Stomach (tissue), 9 donors: ENCODE data around the gene TACC3. TPM values are rescaled to one million over a fixed set of nuclear protein-coding genes. Genes with fewer than 3 reads are reported as not detected.

Source experiments
- DNase-seq, 2 donors: peaks; one replicate each; pipeline versions ENCODE4 v3.0.0 to v3.0.0-alpha.2; 2013 to 2019
- H3K27ac ChIP-seq, 5 donors: fragments of 200-600 bp in 4 of 5; sonication (generic) in 4 of 5; one replicate each; pipeline ENCODE4 v1.5.1; 2013 to 2019; ENCODE audit warnings: mild to moderate bottlenecking in 1 of 5, moderate library complexity in 1 of 5
- H3K27me3 ChIP-seq, 3 donors: fragments of 200-600 bp; sonication (generic); one replicate each; pipeline ENCODE4 v1.5.1; 2017 to 2019; ENCODE audit warnings: mixed run types in 1 of 3
- H3K36me3 ChIP-seq, 4 donors: fragments of 200-600 bp; sonication (generic); 1 replicate in 3 of 4; 2 replicates in 1 of 4; pipeline ENCODE4 v1.5.1; 2016 to 2019
- H3K4me1 ChIP-seq, 4 donors: fragments of 200-600 bp; sonication (generic); one replicate each; pipeline ENCODE4 v1.5.1; 2016 to 2019
- H3K4me3 ChIP-seq, 4 donors: fragments of 200-600 bp; sonication (generic) in 3 of 4; one replicate each; pipeline ENCODE4 v1.5.1; 2016 to 2019; ENCODE audit warnings: mild to moderate bottlenecking in 1 of 4
- H3K9me3 ChIP-seq, 4 donors: fragments of 200-600 bp; sonication (generic); one replicate each; pipeline ENCODE4 v1.5.1; 2016 to 2019
- CTCF ChIP-seq, 7 experiments: fragments of 450-650 bp in 4 of 7; fragments of 200-600 bp in 3 of 7; sonication (generic) in 3 of 7; IDR thresholded peaks; one replicate each; pipeline ENCODE4 v1.5.1; 2016 to 2019; ENCODE audit warnings: antibody characterized with exemption in 7 of 7, control low read depth in 2 of 7, mild to moderate bottlenecking in 1 of 7
- EP300 ChIP-seq: sonication (generic); formaldehyde crosslinking; IDR thresholded peaks from one replicate; pipeline ENCODE4 v1.6.1; 2017; ENCODE audit warnings: antibody characterized with exemption
- POLR2A ChIP-seq, 4 donors: fragments of 450-650 bp; IDR thresholded peaks; one replicate each; pipeline ENCODE4 v1.6.1; 2016; ENCODE audit warnings: antibody characterized with exemption in 4 of 4, control low read depth in 2 of 4, mild to moderate bottlenecking in 1 of 4, moderate library complexity in 1 of 4
- POLR2AphosphoS5 ChIP-seq, 3 donors: sonication (generic); formaldehyde crosslinking; IDR thresholded peaks; one replicate each; pipeline ENCODE4 v1.6.1; 2016; ENCODE audit warnings: antibody characterized with exemption in 3 of 3
- WGBS, 5 donors: extraction: QIAGEN DNeasy Blood & Tissue Kit in 3 of 5; methylation state at CpG; one replicate each; pipeline versions ENCODE4 v1.1.5 to v1.1.7; 2013 to 2018; 5-methylcytosine and 5-hydroxymethylcytosine counted together
- intact Hi-C: fragments of 100-400 bp; cut with DNase I; formaldehyde crosslinking; loops from one replicate; pipeline ENCODE4 v1.15.1; 2023; ENCODE audit warnings: low total_unique reads
- polyA plus RNA-seq, 3 donors: library from polyadenylated mRNA; stranded (reverse); fragments of 200-250 nt; gene quantifications; one replicate each; pipeline ENCODE4 v1.2.3, GENCODE V29; 2013
- total RNA-seq, 5 donors: library from RNA; depleted of rRNA; stranded (reverse); fragments of >200 nt; gene quantifications; one replicate each; pipeline versions ENCODE4 v1.1.0 to v1.2.3, GENCODE V29; 2014 to 2016
- donor health status: healthy with polysubstance abuse.
- donor health status: Bipolar disorder and iron deficiency.
- donor health status: healthy.

TACC3 gene
- total and polyA plus RNA-seq, 8 donors, result 7.2 to 74.1 (median 24.8) TPM

GRCh38 chr4:1753697-1754311 lies 32.5 kb downstream of the TACC3 start:
- no peaks in the 10 kb centered on the region for H3K36me3 ChIP-seq
- DNase-seq, result peak in 1 of 2 donors; percentile 36
- peaks cover 13 to 28% (median 25%) of the 10 kb centered on the region in 4 donors for H3K4me1 ChIP-seq
- no peak for TF ChIP-seq CTCF (IDR thresholded peaks at IDR 0.05)
- peak overlapping the region in 1 of 5 donors; percentile 42 for H3K27ac ChIP-seq
- peaks cover 0 to 18% (median 0%) of the 10 kb centered on the region in 3 donors for H3K27me3 ChIP-seq
- H3K4me3 ChIP-seq, result no peak overlapping the region
- H3K9me3 ChIP-seq, result no peaks in the 10 kb centered on the region
- intact Hi-C loops, result no loop called here
- WGBS, 5 donors, result 56 to 85% (median 67%) methylated on average over 4 to 15 of the region's 15 CpGs

GRCh38 chr4:1754336-1754735 lies 33.0 kb downstream of the TACC3 start:
- TF ChIP-seq POLR2A (IDR thresholded peaks at IDR 0.05) (no peak), CTCF (IDR thresholded peaks at IDR 0.05) (no peak), EP300 (no peak), POLR2AphosphoS5 (IDR thresholded peaks at IDR 0.05) (no peak)
- H3K4me1 ChIP-seq, result peaks cover 13 to 27% (median 25%) of the 10 kb centered on the region in 4 donors
- no peaks in the 10 kb centered on the region for H3K9me3 ChIP-seq
- WGBS, 5 donors, result 78 to 83% (median 80%) methylated on average over 1 to 5 of the region's 5 CpGs
- intact Hi-C loops, result no loop called here
- no peaks in the 10 kb centered on the region for H3K36me3 ChIP-seq
- no peak overlapping the region for H3K4me3 ChIP-seq
- H3K27ac ChIP-seq, result no peak overlapping the region
- DNase-seq, result no peak
- peaks cover 0 to 15% (median 0%) of the 10 kb centered on the region in 3 donors for H3K27me3 ChIP-seq

- Histone ChIP-seq H3K27ac (no peak overlapping the region), H3K36me3 (no peaks in the 10 kb centered on the region), H3K27me3 (peaks cover 0 to 5% (median 0%) of the 10 kb centered on the region in 3 donors), H3K4me1 (peaks cover 13 to 27% (median 25%) of the 10 kb centered on the region in 4 donors), H3K9me3 (no peaks in the 10 kb centered on the region), H3K4me3 (no peak overlapping the region)
- intact Hi-C loops, result no loop called here
- TF ChIP-seq CTCF (IDR thresholded peaks at IDR 0.05), result no peak
- no peak for TF ChIP-seq EP300
- no peak for TF ChIP-seq POLR2AphosphoS5 (IDR thresholded peaks at IDR 0.05)
- TF ChIP-seq POLR2A (IDR thresholded peaks at IDR 0.05), result no peak
- 80 to 90% (median 89%) methylated on average over 1 to 17 of the region's 17 CpGs for WGBS, 5 donors
- no peak for DNase-seq
These were observed 34.0 kb downstream of the TACC3 start for GRCh38 chr4:1755297-1755696.

GRCh38 chr4:1756079-1756478 lies 34.8 kb downstream of the TACC3 start:
- intact Hi-C loops, result no loop called here
- H3K9me3 ChIP-seq, result no peaks in the 10 kb centered on the region

More at GRCh38 chr4:1756079-1756478, 34.8 kb downstream of the TACC3 start:
- DNase-seq, result no peak
- H3K36me3 ChIP-seq, result no peaks in the 10 kb centered on the region
- H3K4me1 ChIP-seq, result peaks cover 13 to 32% (median 25%) of the 10 kb centered on the region in 4 donors
- WGBS, 5 donors, result 72 to 82% (median 77%) methylated on average over 2 to 18 of the region's 18 CpGs
- H3K27ac ChIP-seq, result no peak overlapping the region
- H3K27me3 ChIP-seq, result peaks cover 0 to 4% (median 0%) of the 10 kb centered on the region in 3 donors
- H3K4me3 ChIP-seq, result no peak overlapping the region
- no peak for TF ChIP-seq EP300
- no peak for TF ChIP-seq POLR2AphosphoS5 (IDR thresholded peaks at IDR 0.05)
- TF ChIP-seq CTCF (IDR thresholded peaks at IDR 0.05), result no peak
- TF ChIP-seq POLR2A (IDR thresholded peaks at IDR 0.05), result no peak
